Mucosa of rectum (tissue), 2 donors: Measurements from ENCODE around the gene TAS2R20.

Experiments used
- H3K27ac ChIP-seq, 2 donors: one replicate each; pipeline ENCODE4 v1.7.0; 2013; ENCODE audit warnings: inconsistent platforms in 2 of 2, low read depth in 2 of 2, low read length in 2 of 2
- H3K27me3 ChIP-seq, 2 donors: one replicate each; pipeline ENCODE4 v1.7.0; 2013; ENCODE audit warnings: low read length in 2 of 2; ENCODE audit not compliant: control insufficient read depth in 2 of 2, insufficient read depth in 2 of 2
- H3K36me3 ChIP-seq, 2 donors: one replicate each; pipeline ENCODE4 v1.7.0; 2013; ENCODE audit warnings: low read length in 2 of 2; ENCODE audit not compliant: control insufficient read depth in 2 of 2, insufficient read depth in 2 of 2
- H3K4me1 ChIP-seq, 2 donors: one replicate each; pipeline ENCODE4 v1.7.0; 2013; ENCODE audit warnings: low read length in 2 of 2, mild to moderate bottlenecking in 1 of 2; ENCODE audit not compliant: control insufficient read depth in 2 of 2, insufficient read depth in 2 of 2
- H3K4me3 ChIP-seq, 2 donors: one replicate each; pipeline ENCODE4 v1.7.0; 2013; ENCODE audit warnings: low read length in 2 of 2
- H3K9ac ChIP-seq, 2 donors: one replicate each; pipeline ENCODE4 v1.7.0; 2013; ENCODE audit warnings: low read length in 2 of 2, low read depth in 1 of 2, mild to moderate bottlenecking in 1 of 2
- H3K9me3 ChIP-seq, 2 donors: one replicate each; pipeline ENCODE4 v1.7.0; 2013; ENCODE audit warnings: low read length in 2 of 2; ENCODE audit not compliant: control insufficient read depth in 2 of 2
- donor health status: healthy.
- donor health status: Normal muscosa, but diverticular disease.

Gene TAS2R20

GRCh38 chr12:11015775-11016430, 17.8 kb upstream of the TAS2R20 start:
- Histone ChIP-seq H3K4me3 (peak overlapping the region in 1 of 2 donors; percentile 16), H3K36me3 (no peaks in the 10 kb centered on the region), H3K9ac (no peak overlapping the region), H3K4me1 (peaks cover 11 to 12% of the 10 kb centered on the region in 2 donors), H3K27ac (peak overlapping the region; percentile 56 to 77), H3K9me3 (no peaks in the 10 kb centered on the region), H3K27me3 (no peaks in the 10 kb centered on the region)

GRCh38 chr12:11014234-11014633, 16.1 kb upstream of the TAS2R20 start:
- Histone ChIP-seq H3K27ac (no peak overlapping the region), H3K4me1 (peaks cover 11 to 12% of the 10 kb centered on the region in 2 donors), H3K36me3 (no peaks in the 10 kb centered on the region), H3K27me3 (no peaks in the 10 kb centered on the region), H3K4me3 (no peak overlapping the region), H3K9ac (no peak overlapping the region), H3K9me3 (no peaks in the 10 kb centered on the region)

- no peak overlapping the region for H3K9ac ChIP-seq
- H3K9me3 ChIP-seq, result no peaks in the 10 kb centered on the region
- H3K27ac ChIP-seq, result no peak overlapping the region
- H3K27me3 ChIP-seq, result no peaks in the 10 kb centered on the region
- no peak overlapping the region for H3K4me3 ChIP-seq
- H3K4me1 ChIP-seq, result no peaks in the 10 kb centered on the region
- H3K36me3 ChIP-seq, result no peaks in the 10 kb centered on the region
Observed at GRCh38 chr12:11007608-11008007, 9.5 kb upstream of the TAS2R20 start.

GRCh38 chr12:10994307-10994706, 3.8 kb downstream of the TAS2R20 start:
- peaks cover 0 to 7% of the 10 kb centered on the region in 2 donors for H3K36me3 ChIP-seq
- H3K4me3 ChIP-seq, result no peak overlapping the region
- H3K9ac ChIP-seq, result no peak overlapping the region
- no peak overlapping the region for H3K27ac ChIP-seq
- no peaks in the 10 kb centered on the region for H3K27me3 ChIP-seq
- H3K4me1 ChIP-seq, result no peaks in the 10 kb centered on the region
- H3K9me3 ChIP-seq, result no peaks in the 10 kb centered on the region

- H3K9ac ChIP-seq, result no peak overlapping the region
- no peak overlapping the region for H3K27ac ChIP-seq
Observed at GRCh38 chr12:10989107-10989506, 9.0 kb downstream of the TAS2R20 start.

GRCh38 chr12:10986812-10987211, 11.3 kb downstream of the TAS2R20 start, which contains the start of gene TAS2R50:
Gene TAS2R50, minus strand, starts transcription at chr12:10986912. Its CDS starts 52 bp downstream, at chr12:10986860.
- Histone ChIP-seq H3K4me1 (no peaks in the 10 kb centered on the region), H3K36me3 (no peaks in the 10 kb centered on the region), H3K9ac (no peak within 1 kb of the TSS), H3K27ac (no peak within 1 kb of the TSS), H3K27me3 (no peaks in the 10 kb centered on the region), H3K9me3 (no peaks in the 10 kb centered on the region), H3K4me3 (no peak within 1 kb of the TSS)

More at GRCh38 chr12:10989107-10989506, 9.0 kb downstream of the TAS2R20 start:
- no peaks in the 10 kb centered on the region for H3K9me3 ChIP-seq
- H3K27me3 ChIP-seq, result no peaks in the 10 kb centered on the region
- H3K4me3 ChIP-seq, result no peak overlapping the region
- no peaks in the 10 kb centered on the region for H3K4me1 ChIP-seq
- peaks cover 0 to 4% of the 10 kb centered on the region in 2 donors for H3K36me3 ChIP-seq

GRCh38 chr12:10982244-10982643, 15.9 kb downstream of the TAS2R20 start:
- Histone ChIP-seq H3K9me3 (no peaks in the 10 kb centered on the region), H3K4me3 (no peak overlapping the region), H3K4me1 (no peaks in the 10 kb centered on the region), H3K36me3 (no peaks in the 10 kb centered on the region), H3K27ac (no peak overlapping the region), H3K27me3 (no peaks in the 10 kb centered on the region), H3K9ac (no peak overlapping the region)

GRCh38 chr12:10974965-10975364, 23.1 kb downstream of the TAS2R20 start:
- Histone ChIP-seq H3K27ac (no peak overlapping the region), H3K4me1 (no peaks in the 10 kb centered on the region), H3K9me3 (no peaks in the 10 kb centered on the region), H3K36me3 (no peaks in the 10 kb centered on the region), H3K9ac (no peak overlapping the region), H3K27me3 (no peaks in the 10 kb centered on the region), H3K4me3 (no peak overlapping the region)

GRCh38 chr12:10968765-10969456, 29.2 kb downstream of the TAS2R20 start:
- Histone ChIP-seq H3K9me3 (no peaks in the 10 kb centered on the region), H3K4me1 (no peaks in the 10 kb centered on the region), H3K36me3 (no peaks in the 10 kb centered on the region), H3K9ac (no peak overlapping the region), H3K27ac (no peak overlapping the region), H3K4me3 (no peak overlapping the region), H3K27me3 (no peaks in the 10 kb centered on the region)

GRCh38 chr12:10967409-10967808, 30.7 kb downstream of the TAS2R20 start:
- Histone ChIP-seq H3K4me1 (no peaks in the 10 kb centered on the region), H3K4me3 (no peak overlapping the region), H3K9me3 (no peaks in the 10 kb centered on the region), H3K27ac (no peak overlapping the region), H3K36me3 (no peaks in the 10 kb centered on the region), H3K27me3 (no peaks in the 10 kb centered on the region), H3K9ac (no peak overlapping the region)
